Activated B cell treated with CpG ODN at 0.5 μM for 24 hours (primary cell): ENCODE measurements around the gene COL18A1. TPM values are rescaled to one million over a fixed set of nuclear protein-coding genes. Genes with fewer than 3 reads are reported as not detected.

ENCODE experiments used
- ATAC-seq: fragments of 200-7000 bp; cut with Tn5 transposase; one replicate; pipeline ENCODE4 v1.10.0; 2021; ENCODE audit warnings: low read depth, mild to moderate bottlenecking, moderate library complexity
- CTCF ChIA-PET: fragments of 350-600 bp; sonication (Branson Sonifier 250); formaldehyde crosslinking; loops from one replicate; lab custom pipeline; 2021; ENCODE audit warnings: antibody characterized with exemption; lab: Charles Lee
- POLR2A ChIA-PET: fragments of 350-600 bp; sonication (Branson Sonifier 250); formaldehyde crosslinking; loops from one replicate; lab custom pipeline; 2021; ENCODE audit warnings: antibody characterized with exemption; lab: Charles Lee
- DNase-seq: peaks from one replicate; pipeline ENCODE4 v3.0.0; 2022
- H3K27ac Mint-ChIP-seq: one replicate; pipeline ENCODE4 v1.8.0; 2020; ENCODE audit warnings: mixed read lengths
- H3K27me3 Mint-ChIP-seq: one replicate; pipeline ENCODE4 v1.8.0; 2021; ENCODE audit warnings: mixed read lengths
- H3K36me3 Mint-ChIP-seq: one replicate; pipeline ENCODE4 v1.8.0; 2021; ENCODE audit warnings: low read depth, mixed read lengths
- H3K4me1 Mint-ChIP-seq: one replicate; pipeline ENCODE4 v1.8.0; 2021; ENCODE audit warnings: mixed read lengths
- H3K4me3 Mint-ChIP-seq: one replicate; pipeline ENCODE4 v1.8.0; 2020; ENCODE audit warnings: mild to moderate bottlenecking, mixed read lengths
- H3K9me3 Mint-ChIP-seq: one replicate; pipeline ENCODE4 v1.8.0; 2020; ENCODE audit warnings: mixed read lengths
- CTCF ChIP-seq: fragments of 200-600 bp; IDR thresholded peaks from one replicate; pipeline ENCODE4 v1.8.0; 2022; ENCODE audit warnings: antibody characterized with exemption, mild to moderate bottlenecking
- intact Hi-C: fragments of 100-400 bp; cut with micrococcal nuclease; formaldehyde crosslinking; loops from one replicate; pipeline ENCODE4 v1.15.1; 2024
- total RNA-seq: library from RNA; stranded (reverse); gene quantifications from 2 replicates; pipeline ENCODE4 v1.2.3, GENCODE V29; 2022

Gene COL18A1
- total RNA-seq, 1 donor from 2014 or later: 1.6 TPM

GRCh38 chr21:45447821-45448220, 42.9 kb downstream of the COL18A1 start:
- intact Hi-C loops: no loop called here
- no peaks in the 10 kb centered on the region for H3K4me1 Mint-ChIP-seq
- DNase-seq (no peak), ATAC-seq (no peak)
- H3K9me3 Mint-ChIP-seq: peaks cover 2% of the 10 kb centered on the region
- peaks cover 7% of the 10 kb centered on the region for H3K27me3 Mint-ChIP-seq
- ChIA-PET POLR2A (no interaction called here), CTCF (no interaction called here)
- H3K36me3 Mint-ChIP-seq: no peaks in the 10 kb centered on the region
- TF ChIP-seq CTCF: no peak
- no peak overlapping the region for H3K4me3 Mint-ChIP-seq
- H3K27ac Mint-ChIP-seq: no peak overlapping the region

- ATAC-seq: no peak
- ChIA-PET CTCF (no interaction called here), POLR2A (no interaction called here)
- no peak overlapping the region for H3K4me3 Mint-ChIP-seq
- H3K4me1 Mint-ChIP-seq: no peaks in the 10 kb centered on the region
- peaks cover 4% of the 10 kb centered on the region for H3K9me3 Mint-ChIP-seq
- H3K27me3 Mint-ChIP-seq: peaks cover 7% of the 10 kb centered on the region
- intact Hi-C loops: no loop called here
- H3K27ac Mint-ChIP-seq: no peak overlapping the region
- no peak for DNase-seq
- no peak for TF ChIP-seq CTCF
- no peaks in the 10 kb centered on the region for H3K36me3 Mint-ChIP-seq
These were observed 43.4 kb downstream of the COL18A1 start for GRCh38 chr21:45448283-45448809.

- peaks cover 4% of the 10 kb centered on the region for H3K9me3 Mint-ChIP-seq
- POLR2A ChIA-PET: no interaction called here
- ATAC-seq: no peak
- intact Hi-C loops: no loop called here
- H3K4me3 Mint-ChIP-seq: no peak overlapping the region
- peaks cover 7% of the 10 kb centered on the region for H3K27me3 Mint-ChIP-seq
- TF ChIP-seq CTCF: no peak
- DNase-seq: no peak
- CTCF ChIA-PET: no interaction called here
- no peak overlapping the region for H3K27ac Mint-ChIP-seq
- H3K4me1 Mint-ChIP-seq: no peaks in the 10 kb centered on the region
- H3K36me3 Mint-ChIP-seq: no peaks in the 10 kb centered on the region
These were observed 44.1 kb downstream of the COL18A1 start for GRCh38 chr21:45448810-45449657.

- no peak for TF ChIP-seq CTCF
These were observed 44.9 kb downstream of the COL18A1 start for GRCh38 chr21:45449658-45450422.

More at GRCh38 chr21:45449658-45450422, 44.9 kb downstream of the COL18A1 start:
- H3K27me3 Mint-ChIP-seq: peaks cover 7% of the 10 kb centered on the region
- H3K4me1 Mint-ChIP-seq: no peaks in the 10 kb centered on the region
- H3K36me3 Mint-ChIP-seq: no peaks in the 10 kb centered on the region
- H3K4me3 Mint-ChIP-seq: no peak overlapping the region
- ChIA-PET POLR2A (no interaction called here), CTCF (no interaction called here)
- H3K27ac Mint-ChIP-seq: no peak overlapping the region
- intact Hi-C loops: no loop called here
- H3K9me3 Mint-ChIP-seq: peaks cover 4% of the 10 kb centered on the region
- ATAC-seq (no peak), DNase-seq (no peak)
